Measurements from ENCODE around the gene POGK. TPM values are rescaled to one million over a fixed set of nuclear protein-coding genes. Genes with fewer than 3 reads are reported as not detected.
"Not testable (repeated sequence)": the region's sequence is repeated elsewhere in the genome, so short reads cannot be mapped to it uniquely, and the experiment has no call there.

POGK gene
- total and polyA plus RNA-seq, 10 donors, result 7.3 to 42.6 (median 34.9) TPM

DNA sequence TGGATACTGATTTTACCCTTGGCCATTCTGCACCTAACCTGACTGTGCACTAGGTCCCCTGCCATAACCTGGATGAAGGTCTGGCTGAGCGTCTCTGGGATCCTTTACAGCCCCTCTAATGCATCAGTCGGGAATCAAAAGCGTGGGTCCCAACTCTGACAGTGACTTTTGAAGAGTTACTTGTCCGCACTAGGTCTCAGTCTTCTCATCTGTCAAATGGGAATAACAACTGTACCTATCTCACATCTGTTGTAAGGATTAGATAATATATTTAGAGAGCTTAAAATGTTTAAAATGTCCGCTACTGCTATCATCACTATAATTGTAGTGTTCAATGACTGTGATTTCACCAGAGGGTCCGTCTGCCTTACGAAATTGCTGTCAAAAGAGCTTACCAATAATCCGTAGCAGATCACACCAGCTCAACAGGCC lies 36.0 kb downstream of the POGK start:
- peaks cover 11 to 63% (median 34%) of the 10 kb centered on the region in 6 donors for H3K4me1 ChIP-seq
- H3K27me3 ChIP-seq (replicated peaks in 1 of 7), result no peaks in the 10 kb centered on the region
- H3K4me3 ChIP-seq, result peak overlapping the region; percentile 62 to 97 (median 88)
- H3K27ac ChIP-seq, result peak overlapping the region; percentile 93 to 97 (median 96)
- intact Hi-C loops (cut with DNase I; ENCODE audit: low total_unique reads), result no loop called here
- WGBS, 5 donors, result 42 to 47% (median 44%) methylated on average over 8 of the region's 8 CpGs
- peaks cover 0 to 3% (median 0%) of the 10 kb centered on the region in 8 donors for H3K9me3 ChIP-seq
- DNase-seq, result no peak
- peaks cover 0 to 8% (median 0%) of the 10 kb centered on the region in 6 donors for H3K36me3 ChIP-seq
- TF ChIP-seq POLR2A (IDR thresholded peaks at IDR 0.05), result no peak
- no peak for TF ChIP-seq POLR2AphosphoS5 (IDR thresholded peaks at IDR 0.05)
- TF ChIP-seq, protein P1, sequence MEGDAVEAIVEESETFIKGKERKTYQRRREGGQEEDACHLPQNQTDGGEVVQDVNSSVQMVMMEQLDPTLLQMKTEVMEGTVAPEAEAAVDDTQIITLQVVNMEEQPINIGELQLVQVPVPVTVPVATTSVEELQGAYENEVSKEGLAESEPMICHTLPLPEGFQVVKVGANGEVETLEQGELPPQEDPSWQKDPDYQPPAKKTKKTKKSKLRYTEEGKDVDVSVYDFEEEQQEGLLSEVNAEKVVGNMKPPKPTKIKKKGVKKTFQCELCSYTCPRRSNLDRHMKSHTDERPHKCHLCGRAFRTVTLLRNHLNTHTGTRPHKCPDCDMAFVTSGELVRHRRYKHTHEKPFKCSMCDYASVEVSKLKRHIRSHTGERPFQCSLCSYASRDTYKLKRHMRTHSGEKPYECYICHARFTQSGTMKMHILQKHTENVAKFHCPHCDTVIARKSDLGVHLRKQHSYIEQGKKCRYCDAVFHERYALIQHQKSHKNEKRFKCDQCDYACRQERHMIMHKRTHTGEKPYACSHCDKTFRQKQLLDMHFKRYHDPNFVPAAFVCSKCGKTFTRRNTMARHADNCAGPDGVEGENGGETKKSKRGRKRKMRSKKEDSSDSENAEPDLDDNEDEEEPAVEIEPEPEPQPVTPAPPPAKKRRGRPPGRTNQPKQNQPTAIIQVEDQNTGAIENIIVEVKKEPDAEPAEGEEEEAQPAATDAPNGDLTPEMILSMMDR (IDR thresholded peaks at IDR 0.05 in 8 of 11, conservative IDR thresholded peaks at IDR 0.05 in 3 of 11), result no peak

DNA sequence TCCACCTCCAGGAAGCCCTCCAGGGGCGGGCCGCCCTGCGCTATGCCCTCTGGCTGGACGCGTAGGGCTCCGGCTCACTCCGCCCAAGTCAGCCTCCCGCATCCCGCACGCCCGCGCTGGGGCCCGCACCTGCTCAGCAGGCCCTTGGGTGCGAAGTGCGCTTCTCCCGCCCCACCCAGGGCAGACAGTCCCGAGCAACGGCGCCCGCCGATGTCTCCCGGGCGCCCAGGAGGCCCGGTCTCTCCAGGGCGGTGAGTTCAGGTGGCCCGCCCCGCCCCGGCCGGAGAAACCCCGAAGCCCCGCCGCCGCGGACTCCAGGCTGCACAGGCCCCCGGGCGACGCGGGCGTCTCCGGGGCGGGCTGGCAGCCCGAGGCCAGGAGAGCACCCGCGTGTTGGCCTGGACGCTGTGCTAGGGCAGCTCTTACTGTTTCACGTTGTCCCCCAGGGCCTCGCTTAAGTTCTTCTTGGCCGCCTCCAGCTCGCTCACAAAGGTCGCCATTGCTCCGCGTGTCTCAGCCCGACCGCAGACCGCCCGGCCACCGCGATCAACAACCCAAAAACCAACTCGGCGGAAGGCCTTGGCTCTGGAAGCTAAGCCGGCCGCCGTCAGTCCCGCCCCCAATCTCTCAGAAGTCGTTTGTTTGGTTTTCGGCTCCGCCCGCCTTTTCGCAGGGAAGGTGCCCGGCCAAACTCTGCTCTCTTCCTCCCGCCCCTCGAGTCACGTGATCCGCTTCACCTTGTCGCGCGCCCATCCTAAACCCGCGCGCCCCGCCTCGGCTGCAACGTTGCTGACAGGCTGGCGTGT lies 36.7 kb downstream of the POGK start, which contains the start of gene TADA1:
TADA1 (minus strand) TSS at position 531 of the 806 bp plus-strand sequence; CDS start at position 500, 31 bp downstream.
- intact Hi-C loops (cut with DNase I; ENCODE audit: low total_unique reads), result no loop called here
- H3K36me3 ChIP-seq, result peaks cover 0 to 8% (median 0%) of the 10 kb centered on the region in 6 donors
- H3K9me3 ChIP-seq, result peaks cover 0 to 3% (median 0%) of the 10 kb centered on the region in 8 donors
- DNase-seq, result peak; percentile 99
- peak within 1 kb of the TSS; percentile 93 to 97 (median 96) for H3K27ac ChIP-seq
- TF ChIP-seq POLR2AphosphoS5 (IDR thresholded peaks at IDR 0.05) (peak; percentile 92 to 98 (median 93)), POLR2A (IDR thresholded peaks at IDR 0.05) (peak in 1 of 3 donors; percentile 80)
- TF ChIP-seq, protein P1 (IDR thresholded peaks at IDR 0.05 in 8 of 11, conservative IDR thresholded peaks at IDR 0.05 in 3 of 11), result peak in 5 of 11 experiments; percentile 20 to 62 (median 54)
- peak within 1 kb of the TSS; percentile 62 to 97 (median 88) for H3K4me3 ChIP-seq
- H3K4me1 ChIP-seq, result peaks cover 11 to 57% (median 34%) of the 10 kb centered on the region in 6 donors
- no peaks in the 10 kb centered on the region for H3K27me3 ChIP-seq (replicated peaks in 1 of 7)
- WGBS, 5 donors, result 0 to 1% (median 0%) methylated on average over 39 to 84 of the region's 84 CpGs

DNA sequence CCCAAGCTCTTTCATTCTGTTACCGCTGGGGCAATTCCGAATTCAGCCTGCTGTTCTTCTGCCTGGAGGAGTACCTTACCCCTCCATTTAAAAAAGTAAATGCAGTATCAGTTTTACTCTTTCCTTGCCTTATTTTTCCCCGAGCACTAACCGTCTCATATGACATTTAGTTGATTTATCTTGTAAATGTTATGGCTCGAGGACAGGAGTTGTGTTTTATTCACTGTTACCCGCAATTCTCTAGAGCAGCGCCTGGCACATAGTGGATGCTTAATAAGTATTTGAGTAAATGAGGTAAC lies 37.2 kb downstream of the POGK start:
- Histone ChIP-seq H3K9me3 (peaks cover 0 to 3% (median 0%) of the 10 kb centered on the region in 8 donors), H3K27ac (peak overlapping the region in 5 of 8 donors; percentile 16 to 97 (median 94)), H3K4me3 (peak overlapping the region; percentile 1 to 97 (median 88)), H3K36me3 (peaks cover 0 to 8% (median 0%) of the 10 kb centered on the region in 6 donors), H3K4me1 (peaks cover 11 to 51% (median 33%) of the 10 kb centered on the region in 6 donors), H3K27me3 (replicated peaks in 1 of 7) (no peaks in the 10 kb centered on the region)
- TF ChIP-seq POLR2A (IDR thresholded peaks at IDR 0.05) (no peak), POLR2AphosphoS5 (IDR thresholded peaks at IDR 0.05) (no peak)
- TF ChIP-seq, protein P1 (IDR thresholded peaks at IDR 0.05 in 8 of 11, conservative IDR thresholded peaks at IDR 0.05 in 3 of 11), result peak in 4 of 11 experiments; percentile 35 to 54 (median 42)
- DNase-seq, result no peak
- 0 to 2% (median 1%) methylated on average over 7 of the region's 7 CpGs for WGBS, 5 donors
- intact Hi-C loops (cut with DNase I; ENCODE audit: low total_unique reads), result no loop called here

DNA sequence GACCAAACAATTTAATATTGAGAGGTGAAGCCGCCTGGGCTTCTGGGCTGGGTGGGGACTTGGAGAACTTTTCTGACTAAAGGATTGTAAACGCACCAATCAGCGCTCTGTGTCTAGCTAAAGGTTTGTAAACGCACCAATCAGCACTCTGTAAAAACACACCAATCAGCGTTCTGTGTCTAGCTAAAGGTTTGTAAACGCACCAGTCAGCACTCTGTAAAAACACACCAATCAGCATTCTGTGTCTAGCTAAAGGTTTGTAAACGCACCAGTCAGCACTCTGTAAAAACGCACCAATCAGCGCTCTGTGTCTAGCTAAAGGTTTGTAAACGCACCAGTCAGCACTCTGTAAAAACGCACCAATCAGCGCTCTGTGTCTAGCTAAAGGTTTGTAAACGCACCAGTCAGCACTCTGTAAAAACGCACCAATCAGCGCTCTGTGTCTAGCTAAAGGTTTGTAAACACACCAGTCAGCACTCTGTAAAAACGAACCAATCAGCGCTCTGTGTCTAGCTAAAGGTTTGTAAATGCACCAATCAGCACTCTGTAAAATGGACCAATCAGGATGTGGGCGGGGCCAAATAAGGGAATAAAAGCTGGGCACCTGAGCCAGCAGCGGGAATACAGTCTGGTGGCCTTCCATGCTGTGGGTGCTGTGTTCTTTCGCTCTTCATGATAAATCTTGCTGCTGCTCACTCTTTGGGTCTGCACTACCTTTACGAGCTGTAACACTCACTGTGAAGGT lies 39.1 kb downstream of the POGK start:
- H3K9me3 ChIP-seq; H3K4me3 ChIP-seq; H3K27ac ChIP-seq; intact Hi-C loops (cut with DNase I; ENCODE audit: low total_unique reads); DNase-seq; H3K36me3 ChIP-seq: not testable (repeated sequence)
- H3K4me1 ChIP-seq, result peaks cover 11 to 34% (median 29%) of the 10 kb centered on the region in 6 donors
- peaks cover 0 to 13% (median 4%) of the 10 kb centered on the region in 7 donors for H3K27me3 ChIP-seq (replicated peaks in 1 of 7)
- WGBS, 5 donors, result 93 to 97% (median 96%) methylated on average over 15 to 21 of the region's 21 CpGs
